HCT116 (cell line): ENCODE results near the gene IL25.

Experiments used
- CBX3 ChIP-seq: IDR thresholded peaks from 2 replicates; pipeline ENCODE4 v1.6.1; 2012; ENCODE audit warnings: low read depth
- CEBPB ChIP-seq: IDR thresholded peaks from 2 replicates; pipeline ENCODE4 v1.6.1; 2012; ENCODE audit warnings: low read depth
- CTCF ChIP-seq, 3 experiments: fragments of 200-600 bp in 1 of 3; sonication (generic) in 1 of 3; IDR thresholded peaks in 2 of 3; conservative IDR thresholded peaks in 1 of 3; 2 replicates each; pipeline ENCODE4 v1.5.1; 2012 to 2017; ENCODE audit warnings: low read depth in 2 of 3, low read length in 2 of 3, antibody characterized with exemption in 1 of 3, borderline replicate concordance in 1 of 3, control low read depth in 1 of 3, mild to moderate bottlenecking in 1 of 3, mixed read lengths in 1 of 3, mixed run types in 1 of 3, moderate library complexity in 1 of 3; ENCODE audit not compliant: insufficient read depth in 1 of 3
- EZH2 ChIP-seq: fragments of 200-600 bp; sonication (generic); IDR thresholded peaks from 2 replicates; pipeline ENCODE4 v1.6.1; 2017; ENCODE audit warnings: antibody characterized with exemption, mixed run types
- REST ChIP-seq: IDR thresholded peaks from 2 replicates; pipeline ENCODE4 v1.6.1; 2012; ENCODE audit warnings: low read depth
- ZBTB33 ChIP-seq: IDR thresholded peaks from 2 replicates; pipeline ENCODE4 v1.6.1; 2011; ENCODE audit warnings: mild to moderate bottlenecking, low read length, moderate library complexity; ENCODE audit not compliant: insufficient replicate concordance; ENCODE audit errors: extremely low read depth

- TF ChIP-seq CTCF (IDR thresholded peaks at IDR 0.05 in 2 of 3, conservative IDR thresholded peaks at IDR 0.05 in 1 of 3; ENCODE audit: borderline replicate concordance in 1 of 3, insufficient read depth in 1 of 3, low read depth in 2 of 3, low read length in 2 of 3) = no peak
- no peak for TF ChIP-seq EZH2
- no peak for TF ChIP-seq CEBPB
- no peak for TF ChIP-seq REST
- TF ChIP-seq ZBTB33 = no peak
- TF ChIP-seq CBX3 = no peak
Measured at GRCh38 chr14:23364164-23365035, 8.2 kb upstream of the IL25 start.
